Heart right ventricle (tissue), 16 donors: ENCODE measurements around the gene FAM98C. TPM values are rescaled to one million over a fixed set of nuclear protein-coding genes. Genes with fewer than 3 reads are reported as not detected.

Source experiments
- ATAC-seq, 8 donors: fragments of 200-7000 bp; cut with Tn5 transposase; one replicate each; pipeline ENCODE4 v1.9.1; 2020; ENCODE audit warnings: mild to moderate bottlenecking in 8 of 8, moderate library complexity in 8 of 8, moderate number of reproducible peaks in 1 of 8
- DNase-seq, 2 donors: peaks; one replicate each; pipeline ENCODE4 v3.0.0-alpha.2; 2020
- H3K27ac ChIP-seq, 10 donors: fragments of 200-600 bp; sonication (generic) in 2 of 10; one replicate each; pipeline versions ENCODE4 v1.5.0 to v1.8.0; 2020 to 2022; ENCODE audit warnings: mild to moderate bottlenecking in 3 of 10
- H3K27me3 ChIP-seq, 7 donors: fragments of 200-600 bp; one replicate each; pipeline ENCODE4 v1.8.0; 2021 to 2022; ENCODE audit warnings: mild to moderate bottlenecking in 2 of 7
- H3K36me3 ChIP-seq, 9 donors: fragments of 200-600 bp; sonication (generic) in 1 of 9; one replicate each; pipeline versions ENCODE4 v1.5.0 to v1.8.0; 2020 to 2022; ENCODE audit warnings: mild to moderate bottlenecking in 2 of 9
- H3K4me1 ChIP-seq, 9 donors: fragments of 200-600 bp; sonication (generic) in 1 of 9; one replicate each; pipeline versions ENCODE4 v1.5.0 to v1.8.0; 2020 to 2022; ENCODE audit warnings: mild to moderate bottlenecking in 4 of 9
- H3K4me3 ChIP-seq, 10 donors: fragments of 200-600 bp; sonication (generic) in 2 of 10; one replicate each; pipeline versions ENCODE4 v1.5.0 to v1.8.0; 2020 to 2022; ENCODE audit warnings: mild to moderate bottlenecking in 7 of 10, moderate library complexity in 2 of 10
- H3K9me3 ChIP-seq, 11 donors: fragments of 200-600 bp in 10 of 11; sonication (generic) in 2 of 11; one replicate each; pipeline versions ENCODE4 v1.5.0 to v1.8.0; 2013 to 2022; ENCODE audit warnings: mild to moderate bottlenecking in 2 of 11, control low read depth in 1 of 11, moderate library complexity in 1 of 11
- CTCF ChIP-seq, 9 donors: fragments of 200-600 bp; sonication (generic) in 2 of 9; IDR thresholded peaks; one replicate each; pipeline versions ENCODE4 v1.5.0 to v1.8.0; 2021 to 2022; ENCODE audit warnings: antibody characterized with exemption in 9 of 9, mild to moderate bottlenecking in 5 of 9, moderate library complexity in 1 of 9
- WGBS, 2 donors: extraction: QIAGEN DNeasy Blood & Tissue Kit; methylation state at CpG; one replicate each; pipeline ENCODE4 v1.1.7; 2013; ENCODE audit warnings: inconsistent platforms in 1 of 2; 5-methylcytosine and 5-hydroxymethylcytosine counted together
- intact Hi-C, 10 donors: fragments of 100-400 bp; cut with DNase I; formaldehyde crosslinking; loops; one replicate each; pipeline versions ENCODE4 v1.11.1 to v1.14.2; 2022
- polyA plus RNA-seq, 2 donors: library from polyadenylated mRNA; stranded (reverse); fragments of 200-250 nt; gene quantifications; one replicate each; pipeline ENCODE4 v1.2.3, GENCODE V29; 2013
- total RNA-seq, 10 donors: library from RNA; stranded (reverse); fragmentation: NEBNext Ultra II Directional in 3 of 10; extraction: Animal tissue kit (Norgen Biotek cat#: 25700) in 3 of 10; gene quantifications; one replicate each; pipeline versions ENCODE4 v1.2.1 to v1.2.4, GENCODE V29; 2021 to 2023
- donor health status: Arrhythmogenic right ventricular cardiomyopathy.
- donor health status: ischemic (EF 13 %, LVEDD 7.1; RV severe dilation, severe dysfunction).
- donor health status: healthy with polysubstance abuse.
- donor health status: DM: no; HTN: yes; CAD: no.
- donor health status: DM: no; HTN: no; CAD: no.
- donor health status: ischemic (EF 25% LVEDD 6.9; RV normal size, moderate dysfunction).
- donor health status: ischemic (EF 25% LVEDD 5.7; RV mildly dilated, moderate dysfunction).
- donor health status: healthy.
- donor health status: DM: yes; HTN: yes; CAD: no.
- donor health status: Ischemic cardiomyopathy.
- donor health status: ischemic (EF 35%, LVEDD 5.7; RV mildly dilated, moderate dysfunction).
- donor health status: nonischemic (EF 11% LVEDD 7.7; RV severe dilation, severe dysfunction).
- donor health status: DM: yes; HTN: yes; CAD: no.
- donor health status: PGD.
- donor health status: ischemic (EF 29% LVEDD 5.4; RV normal size, mild dysfunction).
- donor health status: nonischemic (EF 23%, LVEDD 6.1; RV moderate dilation, normal function).

The FAM98C gene
- total and polyA plus RNA-seq, 12 donors, result 9.8 to 16.1 (median 12.3) TPM

DNA sequence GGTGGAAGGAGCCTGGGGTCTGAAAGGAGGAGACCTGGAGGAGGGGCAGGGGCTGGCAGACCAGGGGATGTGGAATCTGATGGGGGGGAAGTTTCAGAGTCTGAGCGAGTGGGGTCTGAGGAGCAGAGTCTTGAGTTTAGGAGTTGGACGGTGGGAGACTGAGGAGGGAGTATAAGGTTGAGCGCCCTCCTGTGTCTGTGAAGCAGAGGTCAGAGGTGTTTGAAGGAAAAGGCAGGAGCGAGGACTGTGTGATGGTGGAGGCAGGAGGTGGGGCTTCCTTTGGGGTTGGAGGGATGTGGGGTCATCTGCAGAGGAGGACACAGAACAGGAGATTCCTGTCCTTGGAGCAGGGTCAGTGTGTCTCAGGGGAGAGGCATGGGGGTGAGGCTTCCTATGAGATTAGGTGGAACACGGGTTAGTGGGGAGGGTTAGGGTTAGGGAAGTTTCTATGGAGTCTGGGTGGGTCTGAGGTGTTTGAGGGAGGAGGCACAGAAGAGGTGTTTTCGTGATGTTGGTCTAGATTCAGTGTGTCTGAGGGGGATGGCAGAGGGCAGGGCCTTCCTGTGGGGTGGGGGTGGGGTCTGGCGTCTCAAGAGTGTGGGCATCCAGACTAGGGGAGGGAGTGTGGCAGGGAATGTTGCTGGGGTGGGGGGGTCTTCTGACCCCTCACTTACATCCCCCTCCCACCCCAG lies 38.9 kb downstream of the FAM98C start:
- H3K27me3 ChIP-seq, result peaks cover 0 to 22% (median 6%) of the 10 kb centered on the region in 7 donors
- ATAC-seq, result peak in 1 of 8 donors; percentile 44
- 29 to 38% methylated on average over 6 to 7 of the region's 7 CpGs for WGBS, 2 donors

DNA sequence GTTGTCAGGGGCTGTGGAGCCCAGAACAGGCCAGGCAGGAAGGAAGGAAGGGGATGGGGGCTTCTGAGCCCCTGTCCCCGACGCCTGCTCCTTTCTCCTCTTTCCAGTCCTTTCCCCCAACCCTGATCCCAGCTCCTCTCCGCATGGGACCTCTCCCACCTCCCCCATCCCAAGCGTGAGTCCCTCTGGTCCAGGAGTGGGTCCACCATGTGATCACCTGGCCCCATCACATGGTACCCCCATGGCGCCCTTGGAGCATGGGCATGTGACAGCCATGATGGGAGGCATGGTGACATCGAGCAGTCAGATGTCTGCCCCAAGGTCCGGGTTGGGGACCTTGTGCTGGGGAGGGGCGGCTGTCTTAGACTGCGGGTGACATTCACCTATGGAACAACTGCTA lies 39.8 kb downstream of the FAM98C start:
- intact Hi-C loops, result no loop called here
- no peak for DNase-seq
- no peak for ATAC-seq
- H3K4me1 ChIP-seq, result no peaks in the 10 kb centered on the region
- no peak overlapping the region for H3K4me3 ChIP-seq
- H3K9me3 ChIP-seq, result no peaks in the 10 kb centered on the region
- H3K27me3 ChIP-seq, result peaks cover 0 to 14% (median 6%) of the 10 kb centered on the region in 7 donors
- H3K36me3 ChIP-seq, result no peaks in the 10 kb centered on the region
- H3K27ac ChIP-seq, result no peak overlapping the region
- 80 to 89% methylated on average over 9 of the region's 9 CpGs for WGBS, 2 donors
- no peak for TF ChIP-seq CTCF (IDR thresholded peaks at IDR 0.05)

More for the DNA sequence above, 38.9 kb downstream of the FAM98C start:
- Histone ChIP-seq H3K4me1 (no peaks in the 10 kb centered on the region), H3K9me3 (no peaks in the 10 kb centered on the region), H3K27ac (no peak overlapping the region), H3K4me3 (no peak overlapping the region), H3K36me3 (no peaks in the 10 kb centered on the region)
- intact Hi-C loops, result no loop called here
- DNase-seq, result no peak
- no peak for TF ChIP-seq CTCF (IDR thresholded peaks at IDR 0.05)

- Histone ChIP-seq H3K27ac (no peak overlapping the region), H3K36me3 (no peaks in the 10 kb centered on the region), H3K9me3 (no peaks in the 10 kb centered on the region), H3K4me1 (no peaks in the 10 kb centered on the region), H3K4me3 (no peak overlapping the region), H3K27me3 (peaks cover 0 to 14% (median 6%) of the 10 kb centered on the region in 7 donors)
- ATAC-seq (no peak), DNase-seq (no peak)
- 87% methylated on average over 15 of the region's 15 CpGs for WGBS, 2 donors
- intact Hi-C loops, result no loop called here
- TF ChIP-seq CTCF (IDR thresholded peaks at IDR 0.05), result no peak
Measured at GRCh38 chr19:38443458-38443999, 40.6 kb downstream of the FAM98C start.

DNA sequence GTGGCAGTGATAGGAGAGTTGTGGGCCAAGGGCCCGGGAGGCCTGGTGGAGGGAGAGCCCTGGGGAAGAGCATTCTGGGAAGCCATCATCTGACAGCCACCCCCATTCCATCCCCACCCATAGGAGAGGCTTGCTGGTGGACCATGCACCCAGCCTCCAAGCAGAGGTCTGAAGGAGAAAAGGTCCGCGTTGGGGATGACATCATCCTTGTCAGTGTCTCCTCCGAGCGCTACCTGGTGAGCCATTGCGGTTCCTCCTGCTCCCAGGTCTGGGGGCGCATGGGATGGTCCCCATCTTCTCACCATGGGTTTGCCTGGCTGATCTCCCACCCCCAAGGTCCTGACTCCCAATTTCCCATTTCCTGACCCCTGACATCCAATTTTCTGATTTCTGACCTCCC lies 41.1 kb downstream of the FAM98C start:
- no peak overlapping the region for H3K4me3 ChIP-seq
- H3K36me3 ChIP-seq, result no peaks in the 10 kb centered on the region
- H3K27ac ChIP-seq, result no peak overlapping the region
- WGBS, 2 donors, result 85 to 88% methylated on average over 7 of the region's 7 CpGs
- no peaks in the 10 kb centered on the region for H3K4me1 ChIP-seq
- TF ChIP-seq CTCF (IDR thresholded peaks at IDR 0.05), result no peak
- intact Hi-C loops, result no loop called here
- no peaks in the 10 kb centered on the region for H3K9me3 ChIP-seq
- ATAC-seq, result no peak
- no peak for DNase-seq
- H3K27me3 ChIP-seq, result peaks cover 0 to 14% (median 5%) of the 10 kb centered on the region in 7 donors
